Glomerular endothelial cell (primary cell): Measurements from ENCODE around the gene MMP28. TPM values are rescaled to one million over a fixed set of nuclear protein-coding genes. Genes with fewer than 3 reads are reported as not detected.

ENCODE experiments used
- DNase-seq: peaks from one replicate; pipeline ENCODE4 v3.0.0-alpha.2; 2011; ENCODE audit warnings: low read depth, low spot score; ENCODE audit errors: extremely low read depth
- total RNA-seq: library from RNA; depleted of rRNA; stranded (reverse); fragments of >200 nt; gene quantifications from 2 replicates; pipeline ENCODE4 v1.2.3, GENCODE V29; 2015

MMP28 gene, protein sequence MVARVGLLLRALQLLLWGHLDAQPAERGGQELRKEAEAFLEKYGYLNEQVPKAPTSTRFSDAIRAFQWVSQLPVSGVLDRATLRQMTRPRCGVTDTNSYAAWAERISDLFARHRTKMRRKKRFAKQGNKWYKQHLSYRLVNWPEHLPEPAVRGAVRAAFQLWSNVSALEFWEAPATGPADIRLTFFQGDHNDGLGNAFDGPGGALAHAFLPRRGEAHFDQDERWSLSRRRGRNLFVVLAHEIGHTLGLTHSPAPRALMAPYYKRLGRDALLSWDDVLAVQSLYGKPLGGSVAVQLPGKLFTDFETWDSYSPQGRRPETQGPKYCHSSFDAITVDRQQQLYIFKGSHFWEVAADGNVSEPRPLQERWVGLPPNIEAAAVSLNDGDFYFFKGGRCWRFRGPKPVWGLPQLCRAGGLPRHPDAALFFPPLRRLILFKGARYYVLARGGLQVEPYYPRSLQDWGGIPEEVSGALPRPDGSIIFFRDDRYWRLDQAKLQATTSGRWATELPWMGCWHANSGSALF
- total RNA-seq, result 0.29 and 3.4 TPM in 2 replicates

DNA sequence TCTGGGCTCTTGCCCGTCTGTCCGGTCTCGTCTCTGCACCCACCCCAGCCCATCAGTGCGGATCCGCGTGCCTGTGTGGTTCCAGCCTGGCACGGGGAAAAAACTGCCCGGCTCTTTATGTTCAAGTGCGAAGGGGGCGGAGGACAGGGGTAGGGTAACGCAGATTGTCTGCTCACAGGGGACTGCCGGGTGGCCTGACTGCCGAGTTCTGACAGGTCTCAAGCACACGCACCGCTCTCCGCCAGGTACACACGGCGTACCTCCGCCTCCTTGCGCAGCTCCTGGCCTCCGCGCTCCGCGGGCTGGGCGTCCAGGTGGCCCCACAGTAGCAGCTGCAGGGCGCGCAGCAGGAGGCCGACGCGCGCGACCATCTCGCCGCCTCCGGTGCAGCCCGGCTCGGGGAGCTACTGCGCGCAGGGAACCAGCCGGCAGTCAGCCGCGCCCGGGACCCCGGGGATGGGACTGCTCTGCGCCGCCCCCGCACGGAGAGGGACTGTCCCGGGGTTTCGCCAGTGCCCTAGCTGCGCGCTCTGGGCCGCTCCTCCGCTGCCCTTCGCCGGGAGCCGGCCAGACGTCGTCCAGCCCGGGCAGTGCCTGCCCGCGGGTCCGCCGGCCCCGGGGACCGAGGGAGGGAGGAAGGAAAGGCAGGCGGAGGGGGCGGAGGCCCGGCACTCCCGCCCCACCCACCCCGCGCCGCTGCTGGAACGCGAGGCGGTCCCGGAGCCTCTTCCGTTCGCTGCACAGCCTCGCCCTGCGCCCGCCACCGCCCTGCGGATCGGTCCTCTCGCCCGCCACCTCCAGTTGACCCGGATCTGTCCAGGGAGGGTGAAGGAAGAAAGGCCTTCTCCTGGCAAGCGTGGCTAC lies at the start of gene MMP28:
MMP28 (minus strand) TSS at position 635 of the 864 bp plus-strand sequence; CDS start at position 371, 264 bp downstream.
- DNase-seq, result no peak

DNA sequence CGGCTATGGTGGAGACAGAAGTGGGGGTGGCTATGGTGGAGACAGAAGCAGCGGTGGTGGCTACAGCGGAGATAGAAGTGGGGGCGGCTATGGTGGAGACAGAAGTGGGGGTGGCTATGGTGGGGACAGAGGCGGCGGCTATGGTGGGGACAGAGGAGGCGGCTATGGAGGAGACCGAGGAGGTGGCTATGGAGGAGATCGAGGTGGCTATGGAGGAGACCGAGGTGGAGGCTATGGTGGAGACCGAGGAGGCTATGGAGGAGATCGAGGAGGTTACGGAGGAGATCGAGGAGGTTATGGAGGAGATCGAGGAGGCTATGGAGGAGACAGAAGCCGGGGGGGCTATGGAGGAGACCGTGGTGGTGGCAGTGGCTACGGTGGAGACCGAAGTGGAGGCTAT lies 49.1 kb upstream of the MMP28 start:
- DNase-seq, result no peak

DNA sequence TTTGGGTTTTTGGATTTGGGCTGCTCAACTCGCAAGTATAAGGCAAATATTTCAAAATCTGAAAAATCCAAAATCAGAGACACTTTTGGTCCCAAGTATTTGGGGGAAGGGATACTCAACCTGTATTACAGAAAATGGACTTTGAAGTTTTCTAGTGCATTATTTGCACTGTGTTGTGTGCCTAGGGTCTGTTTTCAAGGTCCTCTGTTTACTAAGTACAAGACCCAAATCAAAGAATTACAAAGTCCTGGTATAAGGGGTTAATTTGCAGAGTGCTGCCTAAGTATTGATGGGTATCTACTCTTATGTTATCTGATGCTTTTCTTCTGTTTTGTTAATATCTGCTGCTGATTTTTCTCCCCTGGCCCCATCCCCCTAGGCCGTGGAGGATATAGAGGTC lies 48.3 kb upstream of the MMP28 start:
- DNase-seq, result no peak

DNA sequence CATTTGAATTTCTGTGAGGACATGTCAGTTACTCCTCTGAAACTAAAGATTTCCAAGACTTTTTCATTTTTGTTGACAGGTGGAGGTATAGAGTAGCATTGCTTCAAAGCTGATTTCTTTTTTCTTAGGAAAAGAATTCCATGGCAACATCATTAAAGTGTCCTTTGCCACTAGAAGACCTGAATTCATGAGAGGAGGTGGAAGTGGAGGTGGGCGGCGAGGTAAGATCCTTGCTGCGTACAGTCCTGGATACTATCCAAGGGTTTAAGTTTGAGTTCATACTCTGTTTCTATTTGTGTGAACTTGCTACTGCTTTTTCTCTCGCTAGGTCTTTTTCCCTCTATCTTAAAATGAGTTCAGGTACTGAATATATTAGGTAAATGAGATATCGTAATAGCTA lies 46.8 kb upstream of the MMP28 start:
- no peak for DNase-seq

DNA sequence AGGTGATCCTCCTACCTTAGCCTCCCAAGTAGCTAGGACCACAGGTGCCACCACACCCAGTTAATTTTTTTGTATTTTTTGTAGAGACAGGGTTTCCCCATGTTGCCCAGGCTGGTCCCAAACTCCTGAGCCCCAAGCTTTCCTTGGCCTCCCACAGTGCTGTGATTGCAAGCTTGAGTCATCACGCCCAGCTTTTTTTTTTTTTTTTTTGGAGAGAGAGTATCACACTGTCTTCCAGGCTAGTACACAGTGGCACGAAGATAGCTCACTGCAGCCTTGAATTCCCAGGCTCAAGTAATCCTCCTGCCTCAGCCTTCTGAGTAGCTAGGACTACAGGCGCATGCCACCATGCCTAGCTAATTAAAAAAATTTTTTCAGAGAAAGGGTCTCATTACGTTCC lies 46.1 kb upstream of the MMP28 start:
- DNase-seq, result no peak

DNA sequence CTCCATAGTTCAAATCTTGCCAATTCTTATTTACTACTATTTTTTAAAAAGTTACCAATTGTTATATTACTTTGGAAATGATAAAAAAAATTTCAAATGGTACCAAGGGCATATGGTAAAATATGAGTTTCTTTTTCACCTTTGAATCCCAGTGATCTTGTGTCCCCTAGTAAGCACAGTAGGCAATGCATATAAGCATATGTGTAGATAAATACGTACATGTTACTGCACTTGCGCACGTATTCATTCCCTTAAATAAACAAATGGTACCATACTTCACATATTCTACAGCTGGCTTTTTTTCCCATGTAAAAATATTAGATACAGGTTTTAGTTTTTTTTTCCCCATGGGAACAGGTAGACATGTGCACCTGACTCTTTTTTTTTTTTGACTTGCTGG lies 45.7 kb upstream of the MMP28 start:
- no peak for DNase-seq

DNA sequence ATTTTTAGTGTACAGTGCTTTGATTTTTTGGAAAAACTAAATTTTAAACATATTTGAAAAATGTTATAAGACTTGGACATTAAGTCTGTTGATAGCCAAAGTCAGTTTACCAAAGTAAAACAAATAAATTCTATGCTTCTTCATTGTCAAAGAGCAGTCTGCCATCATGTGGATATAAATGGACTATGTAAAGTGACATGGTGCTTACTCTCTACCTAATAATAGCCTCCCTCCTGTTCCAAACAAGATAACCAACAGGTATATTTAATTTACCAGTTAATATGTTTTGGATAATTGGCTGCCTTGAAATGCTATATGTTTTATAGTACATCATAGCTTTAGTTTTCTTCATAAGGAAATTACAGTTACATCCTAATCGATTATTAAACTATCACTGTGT lies 29.8 kb upstream of the MMP28 start:
- DNase-seq, result no peak

DNA sequence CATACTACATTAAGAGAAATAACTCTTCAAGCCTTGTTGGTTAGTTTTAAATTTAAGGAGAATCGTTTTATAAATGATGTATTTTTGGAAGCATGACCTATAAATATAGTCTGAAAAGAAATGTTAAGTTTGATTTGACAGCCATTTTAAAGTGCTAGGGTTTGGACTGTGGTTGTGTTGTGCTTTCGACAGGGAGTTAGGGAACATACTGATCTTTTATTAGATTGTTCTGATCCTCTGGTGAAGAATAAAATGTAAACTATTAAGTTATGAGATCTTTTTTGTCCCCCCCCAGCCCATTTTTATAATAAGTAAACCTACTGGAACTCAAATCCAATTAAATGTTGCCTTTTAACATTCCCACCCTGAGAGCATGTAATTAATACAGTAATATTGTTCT lies 25.9 kb upstream of the MMP28 start:
- no peak for DNase-seq

DNA sequence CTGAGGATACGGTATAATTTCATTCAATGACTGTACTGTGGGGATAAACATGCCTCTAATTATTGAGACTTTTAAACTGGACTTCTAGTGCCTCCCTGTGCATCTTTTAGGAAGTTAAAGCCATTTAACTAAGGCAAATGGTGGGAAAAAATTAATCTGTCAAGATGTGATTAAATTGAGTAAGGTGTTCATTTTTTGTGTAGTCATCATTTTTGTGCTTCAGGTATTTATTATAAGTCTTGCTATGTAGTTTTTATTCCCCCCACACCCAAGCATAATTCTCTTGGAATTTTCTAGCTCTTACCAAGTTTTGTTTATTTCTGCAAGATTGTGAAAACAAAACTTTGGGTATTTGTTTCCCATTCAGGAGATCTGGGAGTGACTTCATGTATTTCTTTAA lies 24.0 kb upstream of the MMP28 start:
- DNase-seq, result no peak

DNA sequence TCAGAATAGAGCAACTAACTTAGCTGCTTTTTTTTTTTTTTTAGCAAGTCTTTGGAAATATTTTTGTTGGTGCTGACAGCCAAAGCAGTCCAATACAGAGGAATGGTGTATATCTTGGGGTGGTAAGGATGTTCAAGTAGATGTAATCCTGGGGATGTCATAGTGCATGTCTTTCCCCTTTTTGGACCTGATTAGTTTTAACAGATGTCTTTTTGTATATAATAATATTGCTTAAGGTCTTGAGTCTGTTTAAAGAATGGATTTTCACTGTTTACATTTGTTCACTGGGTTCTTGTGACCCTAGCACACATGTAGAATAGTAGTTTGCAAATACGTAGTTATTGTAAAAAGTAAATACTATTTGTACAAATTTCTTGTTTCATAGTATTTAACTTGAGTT lies 21.8 kb upstream of the MMP28 start:
- DNase-seq, result no peak

DNA sequence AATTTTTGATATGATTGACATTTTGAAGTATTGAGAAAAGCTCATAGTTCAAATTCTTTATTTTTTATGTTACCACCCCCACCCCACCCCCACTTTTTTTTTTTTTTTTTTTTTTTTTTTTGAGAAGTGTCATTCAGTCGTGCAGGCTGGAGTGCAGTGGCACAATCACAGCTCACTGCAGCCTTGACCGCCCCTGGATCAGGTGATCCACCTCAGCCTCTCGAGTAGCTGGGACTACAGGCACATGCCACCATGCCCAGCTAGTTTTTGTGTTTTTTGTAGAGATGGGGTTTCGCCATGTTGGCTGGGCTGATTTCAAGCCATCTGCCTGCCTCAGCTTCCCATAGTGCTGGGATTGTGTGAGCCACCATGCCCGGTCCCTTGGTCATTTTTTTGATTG lies 21.3 kb upstream of the MMP28 start:
- DNase-seq, result no peak

DNA sequence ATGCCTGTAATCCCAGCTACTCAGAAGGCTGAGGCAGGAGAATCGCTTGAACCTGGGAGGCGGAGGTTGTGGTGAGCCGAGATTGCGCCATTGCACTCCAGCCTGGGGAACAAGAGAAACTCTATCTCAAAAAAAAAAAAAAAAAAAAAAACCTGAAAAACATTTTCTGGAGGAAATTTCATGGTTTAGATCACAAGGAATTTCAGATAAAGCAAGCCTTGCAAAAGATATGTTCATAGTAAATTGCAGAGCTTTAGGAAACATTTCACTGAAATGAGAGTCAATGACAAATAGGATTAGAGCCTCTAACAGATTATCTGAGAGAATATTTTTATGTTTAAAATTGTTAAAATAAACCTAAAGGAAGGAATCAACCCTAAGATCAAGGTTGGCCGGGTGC lies 17.0 kb upstream of the MMP28 start:
- no peak for DNase-seq

DNA sequence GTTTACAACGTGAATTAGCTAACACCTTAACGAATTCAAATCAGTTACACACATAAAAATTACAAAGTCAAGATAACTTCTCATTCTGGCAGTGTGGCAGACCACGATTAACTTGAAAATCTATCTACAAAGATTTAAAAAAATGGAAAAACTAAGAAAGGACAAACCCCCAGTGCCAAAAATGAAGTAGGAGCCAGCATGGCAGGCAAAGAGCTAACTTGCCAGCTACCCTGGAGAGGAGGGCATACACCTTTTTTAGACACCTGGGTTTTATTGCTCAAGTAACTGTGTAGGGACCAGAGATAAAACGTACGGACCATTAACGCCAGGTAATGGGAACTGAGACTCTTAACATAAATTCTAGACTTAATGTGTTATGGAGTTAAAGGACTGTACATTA lies 16.3 kb upstream of the MMP28 start:
- DNase-seq, result no peak

DNA sequence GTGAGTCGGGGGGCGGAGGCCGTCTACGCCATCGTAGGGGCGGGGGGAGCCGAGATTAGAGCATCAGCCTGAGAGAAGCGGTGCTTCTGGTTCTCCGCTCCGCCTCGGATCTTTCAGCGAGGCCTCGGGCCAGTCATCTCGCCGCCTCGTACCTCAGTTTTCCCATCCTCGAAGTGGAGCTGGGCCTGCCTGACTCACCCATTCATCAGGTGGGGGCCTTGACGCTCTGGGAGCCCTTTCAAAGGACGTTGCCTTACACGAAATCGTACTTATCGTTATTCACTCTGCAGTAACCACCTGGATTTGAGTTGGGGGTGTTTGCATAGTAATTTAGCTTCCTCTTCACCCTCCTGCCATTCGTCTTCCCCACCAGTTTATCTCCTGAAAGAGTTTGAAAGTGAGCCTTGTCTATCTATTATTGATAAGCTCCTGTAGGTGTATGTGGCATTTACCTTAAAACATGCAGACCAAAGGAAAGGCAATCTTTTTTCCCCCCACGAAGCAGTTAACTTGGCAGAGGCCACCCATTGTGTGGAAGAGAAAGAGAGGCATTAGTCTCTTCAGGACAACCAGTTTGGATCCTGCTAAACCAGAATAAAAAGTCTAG lies 14.5 kb upstream of the MMP28 start:
- DNase-seq, result no peak

DNA sequence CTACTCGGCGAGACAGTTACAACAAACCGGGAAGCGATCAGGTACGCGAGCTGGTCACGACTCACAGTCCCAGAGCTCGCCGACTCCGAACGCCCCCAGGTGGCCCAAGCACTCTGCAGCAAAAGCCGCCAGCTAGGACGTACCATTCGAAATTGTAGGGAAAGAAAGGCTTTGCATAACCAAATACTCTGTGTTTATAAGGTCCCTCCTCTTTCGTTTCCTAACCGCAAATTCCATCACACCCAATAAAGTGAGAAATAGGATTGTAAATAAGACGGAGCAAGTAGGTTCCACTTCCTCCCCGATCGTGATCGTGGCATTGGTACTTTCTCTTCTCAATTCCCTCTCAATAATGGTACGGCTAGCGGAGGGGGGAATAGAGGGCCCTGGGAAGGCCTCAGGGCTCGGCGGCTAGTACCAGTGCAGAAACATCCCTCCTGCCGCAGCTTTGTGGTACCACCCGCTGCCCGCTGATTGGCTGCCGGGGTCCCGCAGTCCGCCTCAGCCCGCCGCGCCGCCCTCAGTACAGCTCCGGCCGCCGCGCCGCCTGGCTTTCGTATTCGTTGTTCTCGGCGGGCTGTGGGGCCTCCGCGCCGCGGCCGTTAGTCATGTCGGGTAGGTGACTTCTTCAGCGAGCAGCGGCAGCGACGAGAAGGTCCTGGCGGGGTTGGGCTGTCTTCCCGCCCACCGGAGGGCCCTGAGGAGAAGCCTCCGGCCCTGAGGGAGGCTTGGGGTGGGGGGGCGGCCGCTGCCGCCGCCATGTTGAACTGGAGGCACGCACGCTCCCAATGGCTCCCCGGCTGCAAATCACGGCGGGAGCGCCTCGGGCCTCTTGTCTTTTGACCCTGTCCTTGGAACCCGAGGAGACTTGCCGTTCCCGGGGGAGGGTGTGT lies 13.8 kb upstream of the MMP28 start, which contains the start of gene TAF15:
TAF15 (plus strand) TSS at position 523 of the 893 bp plus-strand sequence; CDS start at position 609, 86 bp downstream.
- DNase-seq, result peak; percentile 88

DNA sequence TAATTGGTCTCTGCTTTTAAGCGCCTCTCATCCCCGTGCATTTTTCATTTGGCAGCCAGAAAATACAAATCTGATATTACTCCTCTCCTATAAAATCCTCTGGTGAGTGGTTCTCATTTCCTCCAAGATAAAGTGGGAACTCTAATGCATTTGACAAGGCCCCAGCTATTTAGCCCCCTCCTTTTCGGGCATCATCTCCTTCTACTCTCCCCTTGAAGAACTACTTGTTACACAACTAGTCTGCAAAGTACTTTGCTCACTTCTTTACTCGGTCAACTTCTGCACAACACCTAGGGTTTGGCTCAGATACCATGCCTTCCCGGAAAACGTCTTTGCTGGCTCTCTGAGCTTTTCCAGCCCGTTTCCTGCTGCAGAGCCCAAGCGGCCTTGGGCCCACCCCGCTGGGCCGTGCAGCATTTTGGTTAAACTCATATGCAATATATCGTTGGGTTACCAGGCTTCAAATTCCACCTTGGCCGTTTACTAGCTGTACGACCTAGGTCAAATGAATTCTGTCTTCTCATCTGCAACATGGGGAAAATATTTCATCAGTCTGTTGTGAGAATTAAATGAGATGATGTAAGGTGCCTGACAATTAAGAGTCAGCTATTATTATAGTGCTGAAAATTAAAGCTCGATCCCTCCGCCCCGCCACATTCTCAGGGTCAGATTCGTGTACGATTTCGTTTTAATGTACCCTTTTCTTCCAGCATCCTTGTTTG lies 13.0 kb upstream of the MMP28 start:
- no peak for DNase-seq

DNA sequence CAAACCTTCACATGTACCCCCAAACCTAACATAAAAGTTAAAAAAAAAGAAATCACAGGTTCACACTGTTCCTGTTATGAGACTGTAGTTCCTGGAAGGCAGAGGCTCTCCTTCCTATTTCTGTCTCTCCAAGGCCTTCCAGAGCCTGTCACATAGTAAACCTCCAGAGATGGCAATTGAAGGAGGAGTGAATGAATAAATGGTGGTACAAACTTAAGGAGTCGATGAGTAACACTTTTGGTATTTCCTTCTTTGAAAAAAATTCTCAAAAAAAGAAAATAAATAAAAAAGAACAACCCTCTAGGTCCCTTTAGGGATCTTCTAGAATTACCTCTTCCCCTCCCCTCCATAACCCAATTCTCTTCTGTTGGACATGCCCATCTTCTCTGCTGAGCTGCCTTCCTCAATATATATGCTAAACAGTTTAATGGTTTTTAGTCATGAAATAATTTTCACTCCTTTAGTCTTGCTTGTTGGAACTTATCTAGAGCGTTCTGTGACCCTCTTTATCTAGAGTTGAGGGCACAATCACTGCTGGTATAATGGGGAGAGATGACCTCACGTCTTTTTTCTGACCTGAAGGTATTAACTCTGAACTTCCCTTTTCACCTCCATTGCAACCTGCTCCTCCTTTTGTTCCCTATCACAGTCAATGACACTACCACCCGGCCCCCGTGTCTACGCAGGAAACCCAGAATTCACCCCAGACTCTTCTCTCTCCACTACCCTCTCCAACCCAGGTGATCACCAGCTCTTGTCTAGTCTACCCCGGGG lies 12.1 kb upstream of the MMP28 start:
- DNase-seq, result no peak

DNA sequence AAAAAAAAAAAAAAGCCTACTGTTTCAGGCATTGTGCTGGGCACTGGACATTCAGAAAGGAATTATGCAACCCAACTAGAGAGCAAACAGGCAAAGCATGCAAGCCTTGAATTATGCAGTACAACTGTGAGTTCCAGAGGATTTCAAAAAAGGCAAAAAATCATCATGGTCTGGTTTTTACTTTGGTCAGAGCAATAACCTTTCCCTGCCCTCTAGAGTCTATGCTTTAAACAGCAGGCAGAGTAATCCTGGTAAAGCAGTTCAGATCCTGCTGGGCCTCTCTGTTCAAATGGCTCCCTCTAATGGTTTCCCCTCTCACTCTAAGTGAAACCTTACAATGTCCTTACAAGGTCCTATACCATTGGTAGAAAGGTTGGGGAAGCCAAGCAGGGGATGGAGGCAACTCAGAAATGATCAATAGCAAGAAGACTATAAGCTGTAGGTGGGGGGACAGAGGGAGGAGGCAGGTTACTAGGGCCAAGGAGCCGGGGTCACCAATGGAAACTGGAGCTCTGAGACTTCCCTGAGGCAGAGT lies 9.3 kb upstream of the MMP28 start:
- peak; percentile 86 for DNase-seq
